Adipocyte (in vitro differentiated cells): Measurements from ENCODE around the gene CNTN5.
A peak's percentile ranks its signal among the peaks of the same experiment; 100 is the strongest.

ENCODE experiments used
- DNase-seq: peaks from one replicate; pipeline ENCODE4 v3.0.0-alpha.2; 2015; ENCODE audit warnings: low read depth
- H3K27me3 ChIP-seq: replicated peaks from 2 replicates; pipeline ENCODE4 v1.7.0; 2013; ENCODE audit warnings: mild to moderate bottlenecking, low read length, moderate library complexity; ENCODE audit not compliant: control insufficient read depth, insufficient read depth
- H3K36me3 ChIP-seq: 2 replicates; pipeline ENCODE4 v1.7.0; 2013; ENCODE audit warnings: low read length, mild to moderate bottlenecking, moderate library complexity; ENCODE audit not compliant: control insufficient read depth, insufficient read depth, severe bottlenecking
- H3K4me1 ChIP-seq: 2 replicates; pipeline ENCODE4 v1.7.0; 2013; ENCODE audit warnings: mild to moderate bottlenecking, low read length, moderate library complexity; ENCODE audit not compliant: control insufficient read depth, insufficient read depth
- H3K4me3 ChIP-seq: 2 replicates; pipeline ENCODE4 v1.7.0; 2013; ENCODE audit warnings: mild to moderate bottlenecking, low read length, moderate library complexity
- H3K9ac ChIP-seq: 2 replicates; pipeline ENCODE4 v1.7.0; 2013; ENCODE audit warnings: mild to moderate bottlenecking, low read length, moderate library complexity
- H3K9me3 ChIP-seq: 2 replicates; pipeline ENCODE4 v1.7.0; 2013; ENCODE audit warnings: mild to moderate bottlenecking, low read length, moderate library complexity; ENCODE audit not compliant: control insufficient read depth

The CNTN5 gene

DNA sequence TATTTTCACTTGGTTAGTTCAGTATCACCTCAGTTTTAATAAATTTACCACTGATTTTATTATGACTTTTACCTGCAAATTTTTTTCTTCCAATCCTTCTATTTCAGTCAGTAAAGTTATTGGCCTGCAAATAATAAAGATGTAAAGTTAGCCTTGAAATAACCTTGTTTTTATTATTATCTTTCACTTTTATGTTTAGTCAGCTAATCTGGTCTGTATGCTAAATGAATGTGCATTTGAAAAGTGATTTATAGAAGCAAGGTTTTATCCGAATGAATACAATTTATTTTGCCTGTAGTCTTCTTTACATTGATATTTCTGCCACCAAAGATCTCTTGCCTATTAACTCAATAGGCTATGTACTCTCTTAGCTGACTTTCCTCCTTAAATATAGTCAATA is 425.7 kb downstream of the CNTN5 start:
- DNase-seq: no peak

DNA sequence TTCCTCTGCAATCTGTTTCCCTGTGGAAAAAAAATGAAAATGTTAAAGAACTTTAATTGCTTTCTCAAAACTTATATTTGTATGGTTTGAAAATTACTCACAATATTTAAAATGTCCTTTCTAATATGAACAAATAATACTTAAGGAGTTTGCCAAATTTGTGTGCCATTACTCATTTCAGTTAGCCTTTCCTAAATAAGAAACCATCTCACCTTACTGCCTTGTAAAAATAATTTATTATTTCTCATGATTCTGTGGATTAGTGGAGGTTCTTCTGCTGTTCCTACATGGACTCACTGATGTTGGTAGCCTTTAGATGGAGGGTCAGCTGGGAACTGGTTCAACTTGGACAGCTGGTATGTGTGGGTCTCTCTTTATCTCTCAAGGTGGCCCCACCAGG is 428.6 kb downstream of the CNTN5 start:
- Histone ChIP-seq H3K9me3 (no peaks in the 10 kb centered on the region), H3K36me3 (no peaks in the 10 kb centered on the region), H3K9ac (no peak overlapping the region), H3K27me3 (no peaks in the 10 kb centered on the region), H3K4me1 (no peaks in the 10 kb centered on the region), H3K4me3 (no peak overlapping the region)
- no peak for DNase-seq

More for the DNA sequence above, 425.7 kb downstream of the CNTN5 start:
- Histone ChIP-seq H3K4me1 (no peaks in the 10 kb centered on the region), H3K9me3 (no peaks in the 10 kb centered on the region), H3K36me3 (no peaks in the 10 kb centered on the region), H3K4me3 (no peak overlapping the region), H3K27me3 (no peaks in the 10 kb centered on the region), H3K9ac (no peak overlapping the region)

DNA sequence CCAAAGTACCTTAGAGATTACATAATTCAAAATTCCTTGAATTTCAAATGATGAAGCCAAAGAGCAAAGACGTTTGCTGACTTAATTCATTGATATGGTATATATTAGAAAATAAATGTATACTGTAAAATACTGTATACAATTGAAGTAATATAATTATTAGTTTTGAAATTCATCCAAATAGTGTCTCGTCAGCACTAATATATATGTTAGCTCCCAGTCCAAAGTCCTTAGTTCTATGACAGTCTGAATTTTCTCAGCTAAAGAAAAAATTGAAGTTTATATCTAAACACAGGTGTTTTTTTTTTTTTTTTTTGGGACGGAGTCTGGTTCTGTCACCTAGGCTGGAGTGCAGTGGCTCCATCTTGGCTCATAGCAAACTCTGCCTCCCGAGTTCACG is 431.3 kb downstream of the CNTN5 start:
- DNase-seq: no peak
- H3K36me3 ChIP-seq: no peaks in the 10 kb centered on the region
- no peaks in the 10 kb centered on the region for H3K27me3 ChIP-seq
- H3K4me1 ChIP-seq: no peaks in the 10 kb centered on the region
- H3K9me3 ChIP-seq: no peaks in the 10 kb centered on the region
- H3K4me3 ChIP-seq: no peak overlapping the region
- H3K9ac ChIP-seq: no peak overlapping the region

DNA sequence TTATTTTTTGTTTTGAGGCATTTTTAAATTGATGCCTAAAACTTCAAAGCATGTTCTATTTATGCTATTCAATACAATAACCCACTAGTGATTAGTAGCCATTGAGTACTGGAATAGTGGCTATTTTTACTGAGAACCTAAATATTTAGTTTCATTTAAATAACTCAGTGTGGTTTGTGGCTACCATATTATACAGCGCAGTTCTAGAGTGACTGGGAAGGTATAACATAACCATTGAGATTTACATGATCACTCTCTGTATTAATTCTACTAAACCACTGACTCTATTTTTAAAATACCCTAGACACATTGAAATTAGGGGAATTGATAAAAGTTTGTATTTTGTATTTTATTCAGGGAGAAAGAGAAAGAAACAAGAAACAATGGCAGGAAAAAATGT is 441.2 kb downstream of the CNTN5 start:
- Histone ChIP-seq H3K9ac (no peak overlapping the region), H3K27me3 (no peaks in the 10 kb centered on the region), H3K36me3 (no peaks in the 10 kb centered on the region), H3K4me1 (no peaks in the 10 kb centered on the region), H3K9me3 (no peaks in the 10 kb centered on the region), H3K4me3 (no peak overlapping the region)
- no peak for DNase-seq

DNA sequence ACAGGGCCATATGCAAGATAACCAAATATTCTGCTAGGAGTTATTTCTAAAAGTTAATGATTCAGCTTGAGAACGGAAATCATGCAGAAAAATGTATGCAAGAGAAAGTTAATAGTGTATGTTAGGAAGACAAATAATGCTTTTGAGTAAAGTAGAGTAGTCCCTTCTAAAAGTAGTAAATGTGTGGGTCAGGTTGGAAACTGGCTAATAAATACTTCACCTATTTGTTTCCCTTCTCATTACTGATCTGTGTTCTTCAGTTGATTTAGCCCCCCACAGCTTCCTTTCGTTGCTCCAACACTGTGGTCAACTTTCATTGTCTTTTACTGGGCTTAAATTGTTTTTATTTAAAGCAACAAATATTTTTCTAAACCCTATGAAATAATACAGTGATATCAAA is 444.2 kb downstream of the CNTN5 start:
- no peaks in the 10 kb centered on the region for H3K27me3 ChIP-seq
- no peaks in the 10 kb centered on the region for H3K9me3 ChIP-seq
- H3K9ac ChIP-seq: no peak overlapping the region
- no peak overlapping the region for H3K4me3 ChIP-seq
- no peak for DNase-seq
- no peaks in the 10 kb centered on the region for H3K36me3 ChIP-seq
- no peaks in the 10 kb centered on the region for H3K4me1 ChIP-seq

DNA sequence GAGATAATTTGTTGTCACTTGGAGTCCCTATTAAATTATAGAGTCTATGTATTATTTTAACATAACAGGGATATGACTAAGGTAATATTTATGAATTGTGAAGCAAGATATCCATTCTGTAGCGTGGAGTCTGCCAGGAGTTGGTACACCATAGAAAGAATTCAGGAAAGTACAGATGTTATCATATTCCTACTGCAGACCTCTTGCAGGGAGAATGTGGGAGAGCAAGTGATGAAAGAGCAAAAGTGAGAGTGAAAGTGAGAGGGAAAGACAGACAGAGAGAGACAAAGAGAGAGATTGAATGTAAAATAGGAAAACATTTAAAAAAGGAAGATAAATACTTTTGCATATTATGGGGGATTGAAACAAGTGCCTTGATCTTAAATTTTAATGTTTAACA is 468.8 kb downstream of the CNTN5 start:
- H3K9me3 ChIP-seq: peaks cover 4% of the 10 kb centered on the region
- no peak overlapping the region for H3K4me3 ChIP-seq
- no peaks in the 10 kb centered on the region for H3K4me1 ChIP-seq
- H3K9ac ChIP-seq: no peak overlapping the region
- DNase-seq: peak; percentile 40
- H3K27me3 ChIP-seq: no peaks in the 10 kb centered on the region
- H3K36me3 ChIP-seq: no peaks in the 10 kb centered on the region

DNA sequence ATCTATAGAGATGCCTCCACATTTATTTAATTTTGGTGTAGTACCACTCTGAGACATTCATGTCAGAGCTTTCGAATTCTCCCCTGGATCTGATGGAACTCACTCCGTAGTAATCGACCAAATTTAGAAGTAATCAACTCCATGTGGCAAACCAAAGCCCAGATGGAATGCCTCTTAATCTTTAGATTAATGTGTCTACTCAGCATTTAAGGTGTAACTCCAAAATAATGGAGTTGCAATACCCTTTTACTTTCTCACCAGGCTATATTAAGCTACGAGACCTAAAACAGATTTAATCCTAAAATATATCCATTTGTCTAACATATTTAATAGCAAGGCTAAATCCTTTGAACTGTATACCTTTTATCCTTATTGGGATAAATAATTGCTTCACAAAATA is 473.3 kb downstream of the CNTN5 start:
- Histone ChIP-seq H3K27me3 (peaks cover 16% of the 10 kb centered on the region), H3K9me3 (peaks cover 4% of the 10 kb centered on the region), H3K36me3 (no peaks in the 10 kb centered on the region), H3K4me3 (no peak overlapping the region), H3K9ac (no peak overlapping the region), H3K4me1 (no peaks in the 10 kb centered on the region)
- DNase-seq: no peak

DNA sequence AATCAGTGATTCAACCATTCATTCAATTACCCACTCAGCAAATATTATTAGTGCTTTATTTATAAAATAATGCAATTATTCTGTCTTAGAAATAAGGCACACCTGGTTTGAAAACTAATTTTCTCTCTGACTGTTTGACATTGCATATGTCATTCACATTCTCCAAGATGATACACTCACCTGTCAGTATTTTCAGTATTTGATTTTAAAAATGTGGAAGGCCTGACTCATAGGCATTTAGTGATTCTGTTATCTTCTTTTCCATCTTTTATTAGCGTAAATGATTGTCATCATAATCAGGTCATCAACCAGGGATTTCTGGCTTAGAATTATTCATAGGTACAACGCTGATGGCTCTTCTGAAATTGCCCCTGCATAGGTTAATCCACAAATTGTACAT is 480.9 kb downstream of the CNTN5 start:
- no peaks in the 10 kb centered on the region for H3K36me3 ChIP-seq
- H3K9ac ChIP-seq: no peak overlapping the region
- H3K9me3 ChIP-seq: no peaks in the 10 kb centered on the region
- H3K4me1 ChIP-seq: peaks cover 17% of the 10 kb centered on the region
- no peak overlapping the region for H3K4me3 ChIP-seq
- no peak for DNase-seq
- peaks cover 10% of the 10 kb centered on the region for H3K27me3 ChIP-seq

DNA sequence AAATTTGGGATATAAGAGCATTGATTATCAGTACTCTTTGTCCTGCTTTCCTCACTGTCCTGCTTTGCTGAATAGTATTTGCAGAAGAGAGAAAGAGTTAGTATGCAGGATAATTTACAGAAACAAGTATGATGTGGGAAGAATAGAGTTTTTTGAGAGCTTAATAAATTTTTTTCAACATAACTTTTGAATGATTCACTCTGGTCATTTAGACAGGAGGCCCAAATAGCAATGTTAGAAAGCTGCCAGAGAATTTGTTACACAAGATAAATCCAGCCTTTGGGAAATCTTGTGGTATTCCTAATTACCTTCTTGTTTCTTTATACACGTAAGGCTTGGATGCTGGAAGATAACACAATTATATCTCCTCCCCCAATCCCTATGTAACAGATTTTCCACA is 484.6 kb downstream of the CNTN5 start:
- H3K4me1 ChIP-seq: peaks cover 17% of the 10 kb centered on the region
- peak; percentile 75 for DNase-seq

DNA sequence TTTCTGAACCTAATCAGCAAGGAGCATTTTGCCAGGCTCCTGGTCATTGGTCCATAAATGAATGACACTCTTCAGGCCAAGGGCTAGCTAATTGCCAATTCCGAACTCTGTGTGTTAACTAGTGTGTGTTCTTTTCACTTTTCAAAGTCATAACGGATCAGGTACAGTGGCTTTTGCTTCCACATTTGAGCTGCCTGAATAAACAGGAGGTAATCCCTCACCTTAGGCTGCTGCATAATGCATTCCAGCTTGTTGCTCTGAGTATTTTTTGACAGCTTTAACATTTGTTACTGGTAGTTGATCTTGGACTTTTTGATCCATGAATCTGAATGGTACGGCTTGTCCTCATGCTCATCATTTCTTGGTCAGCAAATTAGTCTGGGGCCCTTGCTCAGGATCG is 485.1 kb downstream of the CNTN5 start:
- H3K27me3 ChIP-seq: no peaks in the 10 kb centered on the region
- H3K4me3 ChIP-seq: no peak overlapping the region
- H3K9me3 ChIP-seq: no peaks in the 10 kb centered on the region
- DNase-seq: no peak
- no peak overlapping the region for H3K9ac ChIP-seq
- no peaks in the 10 kb centered on the region for H3K36me3 ChIP-seq
- peaks cover 17% of the 10 kb centered on the region for H3K4me1 ChIP-seq

More for the DNA sequence above, 484.6 kb downstream of the CNTN5 start:
- no peaks in the 10 kb centered on the region for H3K36me3 ChIP-seq
- H3K4me3 ChIP-seq: no peak overlapping the region
- H3K27me3 ChIP-seq: no peaks in the 10 kb centered on the region
- no peak overlapping the region for H3K9ac ChIP-seq
- no peaks in the 10 kb centered on the region for H3K9me3 ChIP-seq

DNA sequence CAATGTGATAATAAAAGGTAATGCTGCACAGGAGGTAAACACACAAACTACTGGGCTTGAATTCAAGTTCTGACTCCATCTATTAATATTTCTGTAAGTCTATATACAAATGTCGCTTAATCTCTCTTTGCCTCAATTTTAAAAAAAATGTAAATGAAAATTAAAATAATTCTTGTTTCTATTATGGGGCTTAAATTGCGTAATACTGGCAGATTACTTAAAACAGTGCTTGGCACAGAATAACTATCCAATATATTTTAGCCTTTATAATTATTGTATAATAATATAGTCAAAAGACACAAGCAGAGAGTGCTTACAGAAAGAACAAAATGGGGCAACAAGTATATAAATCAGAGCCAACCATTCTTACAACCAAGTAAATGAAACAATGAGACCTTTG is 489.1 kb downstream of the CNTN5 start:
- DNase-seq: peak; percentile 22
- no peaks in the 10 kb centered on the region for H3K27me3 ChIP-seq
- no peak overlapping the region for H3K4me3 ChIP-seq
- peaks cover 13% of the 10 kb centered on the region for H3K4me1 ChIP-seq
- H3K36me3 ChIP-seq: no peaks in the 10 kb centered on the region
- no peaks in the 10 kb centered on the region for H3K9me3 ChIP-seq
- no peak overlapping the region for H3K9ac ChIP-seq

DNA sequence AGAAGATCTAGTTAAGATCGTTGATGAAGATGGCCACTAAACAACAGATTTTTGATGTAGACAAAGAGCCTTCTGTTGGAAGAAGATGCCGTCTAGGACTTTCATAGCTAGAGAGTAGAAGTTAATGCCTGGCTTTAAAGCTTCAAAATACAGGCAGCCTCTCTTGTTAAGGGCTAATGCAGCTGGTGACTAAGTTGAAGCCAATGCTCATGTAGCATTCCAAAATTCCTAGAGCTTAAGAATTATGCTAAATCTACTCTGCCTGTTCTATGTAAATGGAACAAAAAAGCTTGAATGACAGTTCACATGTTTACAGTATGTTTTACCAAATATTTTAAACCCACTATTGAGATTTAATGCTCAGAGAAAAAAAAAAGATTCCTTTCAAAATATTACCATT is 492.6 kb downstream of the CNTN5 start:
- H3K9ac ChIP-seq: no peak overlapping the region
- DNase-seq: peak; percentile 42
- no peaks in the 10 kb centered on the region for H3K36me3 ChIP-seq
- H3K9me3 ChIP-seq: no peaks in the 10 kb centered on the region
- H3K27me3 ChIP-seq: no peaks in the 10 kb centered on the region
- no peak overlapping the region for H3K4me3 ChIP-seq
- no peaks in the 10 kb centered on the region for H3K4me1 ChIP-seq
